DMS53 treated with DMSO at 0.1 percent for 48 hours (cell line): ENCODE data around the gene IQCE.

Experiments
- DNase-seq: peaks from one replicate; lab custom pipeline; 2025; ENCODE audit not compliant: unreplicated experiment; lab: John Stamatoyannopoulos, UW

IQCE gene

DNA sequence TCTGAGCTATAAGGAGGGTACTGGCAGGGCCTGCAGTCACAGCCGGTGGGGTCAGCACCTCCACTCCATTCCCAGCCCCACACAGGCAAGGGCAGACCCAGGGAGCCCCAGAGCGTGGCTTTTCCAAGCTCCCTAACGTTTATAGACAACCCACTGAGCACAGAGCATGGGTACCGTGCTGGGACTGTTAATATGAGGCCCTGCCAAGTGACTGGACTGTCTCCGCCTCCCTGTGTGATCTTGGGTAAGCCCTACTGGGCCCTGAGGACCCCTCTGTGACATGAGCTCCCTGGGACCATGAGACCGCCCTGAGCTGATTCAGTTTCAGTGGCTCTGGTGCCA, 85.4 kb downstream of the IQCE start:
- no peak for DNase-seq

DNA sequence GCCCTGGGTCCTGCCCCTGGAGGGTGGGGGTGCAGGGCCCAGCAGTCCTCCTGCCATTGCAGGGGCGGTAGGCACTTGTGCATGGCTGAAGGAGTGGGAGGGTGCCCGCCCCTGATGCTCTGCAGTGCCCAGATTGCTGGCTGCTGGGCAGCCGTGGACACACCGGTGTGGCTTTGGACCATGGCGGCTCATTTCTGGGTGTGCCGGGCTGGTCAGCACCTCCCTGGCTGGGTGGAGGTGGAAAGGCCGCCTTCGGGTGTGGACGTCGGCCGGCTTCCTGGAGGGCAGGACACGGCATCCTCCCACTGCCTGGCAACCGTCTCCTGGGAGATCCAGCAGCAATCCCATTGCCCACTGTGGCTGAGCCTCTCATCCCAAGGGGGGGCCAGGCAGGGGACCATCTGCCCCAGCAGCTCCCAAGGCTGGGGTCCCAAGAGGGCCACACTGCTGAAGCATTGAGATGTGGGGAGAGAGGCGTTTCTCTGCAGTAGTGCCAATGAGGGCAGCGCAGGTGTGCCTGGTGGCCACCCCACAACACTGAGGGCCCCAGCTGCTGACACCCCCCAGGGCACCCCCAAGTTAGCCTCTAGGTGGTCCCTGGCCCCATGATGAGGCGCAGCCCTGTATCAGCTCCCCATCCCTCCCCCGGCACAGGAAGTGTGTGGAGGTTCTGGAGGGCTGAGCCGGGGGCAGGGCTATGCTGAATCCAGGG, 85.9 kb downstream of the IQCE start:
- no peak for DNase-seq

DNA sequence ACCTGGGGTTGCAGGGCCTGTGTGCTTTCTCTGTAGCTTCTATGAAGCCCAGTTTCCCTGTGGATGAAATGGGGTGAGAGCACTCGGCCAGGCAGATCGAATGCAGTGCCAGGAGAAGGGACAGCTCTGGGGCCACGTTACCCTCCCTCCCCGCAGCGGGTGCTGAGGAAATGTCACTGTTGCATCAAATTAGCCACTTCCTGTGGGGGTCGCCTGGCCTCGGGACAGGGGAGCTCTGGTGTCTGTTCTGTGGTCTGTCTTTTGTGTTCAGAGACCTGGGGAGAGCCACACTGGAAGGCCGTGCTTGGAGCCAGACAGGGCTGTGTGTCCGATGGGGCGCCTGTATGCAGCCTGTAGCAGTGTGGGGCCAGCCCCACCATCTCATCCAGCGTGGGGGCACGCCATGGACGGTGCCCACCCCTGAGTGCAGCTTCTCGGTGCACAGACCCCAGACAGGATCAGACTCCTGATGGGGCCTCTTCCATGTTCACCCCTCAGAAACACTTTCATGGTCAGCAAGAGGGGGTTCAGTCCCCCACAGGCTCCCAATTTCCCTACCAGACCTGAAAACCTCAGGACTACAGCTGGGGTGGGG, 86.6 kb downstream of the IQCE start:
- no peak for DNase-seq

DNA sequence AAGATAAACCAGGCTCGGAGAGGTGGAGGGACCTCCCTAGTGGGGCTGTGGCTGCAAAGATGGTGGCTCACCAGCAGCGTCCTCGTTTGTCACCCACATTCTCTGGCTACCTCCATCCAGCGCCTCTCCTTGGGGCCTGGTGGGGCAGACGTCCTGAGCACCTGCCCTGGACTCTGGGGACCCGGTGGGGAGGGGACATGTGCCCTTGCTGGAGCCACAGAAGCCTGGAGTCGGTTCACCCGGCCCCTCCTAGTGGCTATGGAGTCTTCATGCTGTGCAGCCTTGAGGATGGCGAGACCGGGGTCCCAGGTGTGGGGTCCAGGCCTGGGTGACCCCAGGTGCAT, 87.5 kb downstream of the IQCE start:
- no peak for DNase-seq

DNA sequence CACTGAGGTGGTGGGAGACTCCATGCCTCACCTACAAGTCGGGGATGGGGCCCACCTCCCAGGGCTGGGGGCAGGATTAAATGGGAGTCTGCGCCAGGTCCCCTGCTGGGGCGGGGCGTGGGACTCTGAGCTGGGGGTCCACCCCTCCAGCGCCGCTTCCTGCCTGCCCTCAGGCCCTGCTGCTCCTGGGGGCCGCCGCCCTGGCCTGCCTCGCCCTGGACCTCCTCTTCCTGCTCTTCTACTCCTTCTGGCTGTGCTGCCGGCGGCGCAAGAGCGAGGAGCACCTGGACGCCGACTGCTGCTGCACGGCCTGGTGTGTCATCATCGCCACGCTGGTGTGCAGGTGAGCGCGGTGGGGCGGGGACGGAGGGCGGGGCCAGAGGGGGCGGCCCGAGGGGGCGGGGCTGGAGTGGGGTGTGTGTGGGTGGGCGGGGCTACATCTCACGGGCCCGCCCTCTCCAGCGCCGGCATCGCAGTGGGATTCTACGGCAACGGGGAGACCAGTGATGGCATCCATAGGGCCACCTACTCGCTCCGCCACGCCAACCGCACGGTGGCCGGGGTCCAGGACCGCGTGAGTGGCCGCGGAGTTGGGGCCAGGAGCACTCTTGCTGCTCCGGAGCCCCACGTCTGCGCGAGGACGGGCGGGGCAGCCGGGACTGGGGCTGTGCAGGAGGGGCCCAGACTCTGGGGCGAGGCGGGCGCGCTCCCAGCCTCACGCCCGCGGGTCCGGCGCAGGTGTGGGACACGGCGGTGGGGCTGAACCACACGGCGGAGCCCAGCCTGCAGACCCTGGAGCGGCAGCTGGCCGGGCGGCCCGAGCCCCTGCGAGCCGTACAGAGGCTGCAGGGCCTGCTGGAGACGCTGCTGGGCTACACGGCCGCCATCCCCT, 88.1 kb downstream of the IQCE start:
- DNase-seq = no peak

DNA sequence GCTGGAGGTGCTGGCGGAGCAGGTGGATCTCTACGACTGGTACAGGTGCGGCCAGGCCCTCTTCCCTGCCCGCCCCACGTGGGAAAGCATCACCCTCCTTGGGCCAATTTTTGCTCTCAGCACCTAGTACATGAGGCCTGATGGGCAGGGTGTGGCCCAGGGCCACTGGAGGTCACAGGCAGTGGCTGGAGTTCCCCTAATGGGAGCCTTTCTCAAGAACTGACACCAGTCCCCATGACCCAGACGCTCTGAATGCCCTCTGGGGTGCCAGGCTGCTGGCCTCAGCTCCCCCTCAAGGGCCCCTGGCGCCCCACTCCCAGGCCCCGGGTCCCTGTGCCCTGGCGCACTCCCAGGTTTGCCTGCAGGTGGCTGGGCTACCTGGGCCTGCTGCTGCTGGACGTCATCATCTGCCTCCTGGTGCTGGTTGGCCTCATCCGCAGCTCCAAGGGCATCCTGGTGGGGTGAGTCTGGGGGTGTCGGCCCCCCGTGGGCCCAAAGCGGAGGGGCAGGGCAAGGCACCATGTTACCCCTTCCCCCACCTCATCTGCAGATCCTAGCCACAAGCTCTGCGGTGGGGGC, 88.9 kb downstream of the IQCE start:
- no peak for DNase-seq

DNA sequence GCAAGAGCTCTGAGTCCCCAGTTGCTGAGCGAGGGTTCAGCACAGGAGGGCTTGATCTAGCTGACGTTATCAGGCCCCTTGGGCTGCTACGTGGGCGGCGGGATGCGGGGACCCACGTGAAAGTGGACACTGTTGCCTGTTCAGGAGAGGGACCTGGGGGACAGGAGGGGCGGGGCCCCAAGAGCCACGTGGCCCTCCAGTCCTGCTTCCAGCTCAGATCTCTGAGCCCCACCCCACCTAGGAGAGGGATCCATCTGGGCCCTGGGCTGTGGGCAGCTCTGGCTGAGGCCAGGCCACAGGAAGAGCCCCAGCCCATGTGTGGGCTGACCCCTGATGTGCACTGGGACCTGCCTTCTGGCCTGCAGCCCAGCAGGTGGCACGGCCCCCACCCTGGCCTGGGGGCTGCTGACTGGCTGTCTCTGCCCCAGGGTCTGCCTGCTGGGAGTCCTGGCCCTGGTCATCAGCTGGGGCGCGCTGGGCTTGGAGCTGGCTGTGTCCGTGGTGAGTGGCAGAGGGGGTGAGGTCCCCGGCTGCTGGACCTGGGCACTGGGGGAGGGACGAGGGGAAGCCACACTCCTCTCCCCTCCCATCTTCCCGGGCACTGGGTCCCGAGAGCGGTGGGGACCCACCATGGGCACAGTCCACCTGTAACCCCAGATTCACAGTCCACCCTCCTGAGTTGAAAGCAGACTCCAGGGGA, 90.5 kb downstream of the IQCE start:
- DNase-seq = no peak

DNA sequence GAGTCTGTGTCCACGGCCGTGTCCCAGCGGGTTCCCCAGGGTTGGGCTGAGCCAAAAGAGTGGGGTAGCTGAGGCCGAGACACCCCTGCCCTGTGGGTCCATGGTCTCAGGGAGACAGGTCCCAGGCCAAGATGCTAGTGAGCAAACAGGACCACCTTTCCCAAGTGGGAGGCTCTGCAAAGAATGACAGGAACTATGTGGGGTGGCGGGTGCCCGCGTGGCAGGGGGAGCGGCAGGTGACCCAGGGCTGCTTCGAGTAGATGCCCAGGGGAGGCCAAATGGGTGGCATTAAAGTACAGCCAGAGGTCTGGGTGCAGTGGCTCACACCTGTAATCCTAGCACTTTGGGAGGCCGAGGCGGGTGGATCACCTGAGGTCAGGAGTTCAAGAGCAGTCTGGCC, 91.2 kb downstream of the IQCE start:
- no peak for DNase-seq

DNA sequence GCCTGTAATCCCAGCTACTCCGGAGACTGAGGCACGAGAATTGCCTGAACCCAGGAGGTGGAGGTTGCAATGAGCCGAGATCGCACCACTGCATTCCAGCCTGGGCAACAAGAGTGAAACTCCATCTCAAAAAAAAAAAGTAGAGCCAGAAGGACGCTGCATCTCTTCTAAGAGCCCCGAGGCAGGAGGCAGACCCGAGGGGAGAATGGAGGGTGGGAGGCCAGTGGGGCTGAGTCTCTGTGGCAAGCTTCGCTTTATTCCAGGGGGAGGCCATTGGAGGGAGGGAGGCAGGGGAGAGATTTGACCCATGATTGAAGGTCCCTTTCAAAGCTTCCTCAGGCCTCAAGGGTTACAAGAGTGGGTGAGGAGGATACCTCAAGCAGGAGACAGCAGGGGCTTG, 91.7 kb downstream of the IQCE start:
- no peak for DNase-seq

DNA sequence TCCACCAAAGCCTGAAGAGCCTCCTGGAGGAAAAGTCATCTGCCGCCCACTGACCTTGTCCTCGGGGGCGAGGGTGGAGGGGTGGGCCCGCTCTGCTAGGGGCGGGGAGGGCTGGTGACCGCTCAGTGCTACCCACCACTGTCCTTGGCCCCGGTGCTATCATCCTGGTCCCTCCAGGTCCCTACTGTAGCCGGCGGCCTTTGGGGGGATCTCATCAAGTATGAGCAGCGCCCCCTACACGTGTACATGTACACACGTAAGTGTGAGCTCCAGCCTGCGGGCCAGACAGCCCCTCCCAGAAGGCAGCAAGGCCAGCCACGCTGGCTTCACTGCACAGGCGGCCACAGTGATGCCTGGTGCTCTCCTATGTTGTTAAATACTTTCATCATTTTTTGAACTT, 92.6 kb downstream of the IQCE start:
- DNase-seq = no peak

DNA sequence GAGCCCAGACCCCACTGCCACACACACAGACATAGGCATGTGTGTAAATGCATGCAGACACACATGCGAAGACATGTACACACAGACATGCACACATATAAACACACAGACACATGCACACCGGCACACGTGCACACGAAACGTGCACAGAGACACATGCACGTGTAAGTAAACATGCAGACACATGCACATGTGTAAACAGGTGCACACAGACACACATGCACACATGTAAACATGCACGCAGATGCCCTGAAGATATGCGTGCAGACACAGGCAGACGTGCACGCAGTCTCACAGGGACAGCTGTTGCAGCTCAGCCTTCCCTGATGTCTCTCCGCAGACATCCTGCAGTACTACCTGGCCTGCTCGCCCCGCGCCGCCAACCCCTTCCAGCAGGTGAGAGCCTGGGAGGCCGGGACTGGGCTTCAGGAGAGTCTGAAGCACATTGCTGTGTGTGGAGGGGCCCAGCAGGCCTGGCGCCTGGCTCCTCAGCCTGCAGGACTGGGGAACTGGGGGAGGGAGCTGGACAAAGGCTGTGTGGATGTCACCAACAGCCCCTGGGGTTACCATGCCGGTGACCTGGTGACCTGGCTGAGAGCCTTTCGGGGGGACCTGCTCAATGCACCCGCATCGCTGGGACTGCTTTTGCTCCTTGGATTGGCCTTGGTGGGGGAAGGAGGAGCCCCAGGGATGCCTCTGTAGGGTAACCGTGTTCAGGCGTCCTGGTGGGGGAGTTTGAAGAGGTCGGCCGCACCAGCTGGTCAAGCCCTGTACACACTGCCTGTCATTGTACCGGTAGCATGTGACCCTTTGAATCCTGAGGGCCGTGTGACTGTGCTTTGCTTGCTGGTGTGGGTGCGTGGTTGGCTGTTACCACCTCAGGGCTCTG, 93.3 kb downstream of the IQCE start:
- DNase-seq = no peak

DNA sequence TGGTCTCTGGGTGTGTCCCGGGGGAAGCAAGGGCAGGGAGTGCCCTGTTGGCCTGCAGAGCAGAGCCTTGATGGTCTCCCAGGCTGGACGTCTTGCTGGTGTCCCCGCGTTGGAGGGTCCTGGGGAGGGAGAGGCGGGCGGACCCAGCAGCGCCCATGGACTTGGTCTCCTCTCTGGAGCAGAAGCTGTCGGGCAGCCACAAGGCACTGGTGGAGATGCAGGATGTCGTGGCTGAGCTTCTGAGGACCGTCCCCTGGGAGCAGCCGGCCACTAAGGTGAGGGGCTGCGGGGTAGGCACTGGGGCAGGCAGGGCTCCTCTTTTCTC, 93.9 kb downstream of the IQCE start:
- no peak for DNase-seq

DNA sequence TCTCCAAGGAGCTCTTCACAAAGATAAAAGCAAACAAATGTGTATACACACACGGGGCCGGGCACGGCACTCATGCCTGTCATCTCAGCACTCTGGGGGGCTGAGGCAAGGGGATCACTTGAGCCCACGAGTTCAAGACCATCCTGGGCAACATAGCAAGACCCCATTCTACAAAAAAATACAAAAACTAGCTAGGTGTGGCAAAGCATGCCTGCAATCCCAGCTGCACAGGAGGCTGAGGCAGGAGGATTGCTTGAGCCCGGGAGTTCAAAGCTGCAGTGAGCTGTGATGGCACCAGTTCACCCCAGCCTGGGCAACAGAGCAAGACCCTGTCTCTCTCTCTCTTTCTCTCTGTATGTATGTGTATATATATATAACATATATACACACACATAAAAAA, 95.3 kb downstream of the IQCE start:
- DNase-seq = no peak

DNA sequence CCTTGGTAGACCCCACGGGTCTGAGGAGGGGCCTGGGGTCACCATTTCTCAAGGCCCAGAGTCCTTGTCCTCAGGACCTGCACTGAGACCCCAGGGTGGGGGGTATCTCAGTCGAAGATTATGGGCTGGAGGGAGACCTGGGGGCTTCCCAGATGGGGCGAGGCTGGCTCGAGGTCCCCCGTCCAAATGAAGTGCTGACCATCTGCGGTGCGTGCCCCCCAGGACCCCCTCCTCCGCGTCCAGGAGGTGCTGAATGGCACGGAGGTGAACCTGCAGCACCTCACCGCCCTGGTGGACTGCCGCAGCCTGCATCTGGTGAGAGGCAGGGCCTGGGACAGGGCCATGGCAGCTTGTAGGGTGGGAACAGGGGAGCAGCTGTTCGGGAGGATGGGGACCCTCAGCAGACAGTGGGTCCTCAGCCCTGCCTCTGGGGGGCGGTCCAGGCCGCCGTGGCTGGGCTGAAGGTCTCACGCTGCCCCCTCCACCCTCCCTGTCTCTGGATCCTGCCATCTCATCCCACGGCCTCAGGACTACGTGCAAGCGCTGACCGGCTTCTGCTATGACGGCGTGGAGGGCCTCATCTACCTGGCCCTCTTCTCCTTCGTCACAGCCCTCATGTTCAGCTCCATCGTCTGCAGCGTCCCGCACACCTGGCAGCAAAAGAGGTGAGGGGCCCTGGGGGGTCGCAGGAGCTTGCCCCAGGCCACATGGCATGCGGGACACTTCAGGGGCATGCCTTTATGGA, 97.3 kb downstream of the IQCE start:
- no peak for DNase-seq

DNA sequence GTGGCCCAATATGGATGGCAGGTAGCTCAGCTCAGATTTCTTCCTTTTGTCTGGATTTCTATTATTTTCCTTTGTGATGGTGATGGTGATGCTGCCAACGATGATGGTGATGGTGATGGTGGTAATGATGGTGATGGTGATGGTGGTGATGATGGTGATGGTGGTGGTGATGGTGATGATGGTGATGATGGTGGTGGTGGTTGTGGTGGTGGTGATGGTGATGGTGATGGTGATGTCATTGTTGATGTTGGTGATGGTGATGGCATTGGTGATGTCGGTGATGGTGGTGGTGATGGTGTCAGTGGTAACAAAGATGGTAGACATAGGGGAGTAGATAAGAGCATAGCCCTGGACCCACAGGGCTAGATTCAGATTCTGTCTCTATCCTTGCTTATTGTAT, 98.4 kb downstream of the IQCE start:
- DNase-seq = no peak

DNA sequence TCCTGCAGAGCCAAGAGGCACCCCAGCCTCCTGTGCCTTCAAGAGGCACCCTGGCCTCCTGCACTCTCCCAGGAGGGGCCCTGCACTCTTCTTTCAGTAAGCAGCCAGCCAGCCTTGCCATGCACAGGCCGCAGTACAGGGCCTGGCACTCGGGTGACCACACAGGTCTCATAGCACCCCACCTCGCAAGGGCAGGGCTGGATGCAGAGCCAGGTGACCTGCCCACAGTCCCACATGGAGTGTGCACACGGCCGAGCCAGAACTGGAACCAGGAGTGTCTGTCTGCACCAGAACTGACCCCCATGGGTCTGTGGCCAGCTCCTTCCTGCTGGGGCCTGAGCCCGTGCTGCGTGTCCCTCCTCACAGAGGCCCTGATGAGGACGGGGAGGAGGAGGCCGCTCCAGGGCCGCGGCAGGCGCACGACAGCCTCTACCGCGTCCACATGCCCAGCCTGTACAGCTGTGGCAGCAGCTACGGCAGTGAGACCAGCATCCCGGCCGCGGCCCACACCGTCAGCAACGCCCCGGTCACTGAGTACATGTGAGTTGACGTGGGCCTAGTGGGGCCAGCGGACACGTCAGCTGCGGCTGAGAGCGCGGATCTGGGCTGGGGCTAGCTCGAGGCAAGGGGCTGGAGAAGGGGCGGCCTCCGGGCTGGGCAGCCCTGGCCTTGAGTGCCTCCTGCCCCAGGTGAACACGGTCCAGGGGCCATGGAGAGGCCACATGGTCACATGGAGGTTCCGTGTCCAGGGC, 99.3 kb downstream of the IQCE start:
- DNase-seq = no peak

DNA sequence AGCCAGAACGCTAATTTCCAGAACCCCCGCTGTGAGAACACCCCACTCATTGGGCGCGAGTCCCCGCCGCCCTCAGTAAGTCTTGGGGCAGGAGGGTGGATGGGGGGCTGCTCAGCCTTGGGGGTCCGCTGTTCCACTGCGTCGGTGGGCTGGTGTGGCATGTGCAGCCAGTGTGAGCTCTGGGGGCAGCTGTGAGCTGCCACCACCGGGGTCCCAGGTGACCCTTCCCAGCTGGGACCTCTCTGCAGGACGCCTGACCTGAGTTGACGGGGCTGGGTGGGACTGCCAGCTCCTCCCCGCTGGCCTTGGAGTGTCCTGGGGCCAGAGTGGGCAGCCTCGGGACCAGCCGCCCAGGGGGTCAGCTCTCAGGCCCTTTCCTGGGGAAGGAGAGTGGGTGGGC, 100.2 kb downstream of the IQCE start:
- DNase-seq = no peak

DNA sequence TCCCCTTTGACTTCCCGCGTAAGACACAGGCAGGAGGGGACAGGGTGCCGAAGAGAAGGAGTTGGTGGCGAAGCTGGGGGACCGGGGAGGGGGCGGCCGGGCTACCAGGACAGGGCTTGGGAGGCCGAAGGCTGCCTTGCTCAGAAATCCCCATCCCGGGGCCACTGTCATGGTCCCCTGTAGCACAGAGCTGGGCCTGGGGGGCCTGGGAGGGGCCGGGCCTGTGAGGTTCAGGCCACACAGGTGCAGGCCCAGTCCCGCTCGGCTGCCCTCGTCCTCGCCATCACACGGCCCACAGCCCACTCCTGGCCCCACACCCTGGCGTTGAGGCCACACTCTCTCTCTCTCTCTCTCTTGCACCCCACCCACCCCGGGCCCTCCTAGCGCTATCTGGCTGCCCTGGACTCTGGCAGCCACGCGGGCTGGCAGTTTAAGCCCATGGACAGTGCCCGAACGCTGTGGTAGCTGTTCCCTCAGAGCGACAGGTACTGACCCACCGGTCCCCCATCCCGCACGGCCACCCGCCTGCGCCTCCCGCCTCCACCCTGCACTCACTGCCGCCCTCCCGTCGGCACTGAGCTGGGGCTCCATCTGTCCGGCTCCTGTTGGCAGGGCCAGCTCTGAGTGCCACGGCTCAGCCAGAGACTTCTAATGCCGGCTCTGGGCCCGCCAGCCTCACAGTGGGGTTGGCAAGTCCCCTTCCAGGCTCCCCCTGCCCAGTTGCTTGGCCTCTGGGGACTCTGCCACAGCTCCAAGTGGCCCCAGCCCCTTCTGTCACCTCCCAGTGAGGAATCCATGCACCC, 101.0 kb downstream of the IQCE start:
- no peak for DNase-seq
